Heart right ventricle (tissue), 16 donors: ENCODE results near the gene CHST12. TPM values are rescaled to one million over a fixed set of nuclear protein-coding genes. Genes with fewer than 3 reads are reported as not detected.

ENCODE experiments used
- ATAC-seq, 8 donors: fragments of 200-7000 bp; cut with Tn5 transposase; one replicate each; pipeline ENCODE4 v1.9.1; 2020; ENCODE audit warnings: mild to moderate bottlenecking in 8 of 8, moderate library complexity in 8 of 8, moderate number of reproducible peaks in 1 of 8
- DNase-seq, 2 donors: peaks; one replicate each; pipeline ENCODE4 v3.0.0-alpha.2; 2020
- H3K27ac ChIP-seq, 10 donors: fragments of 200-600 bp; sonication (generic) in 2 of 10; one replicate each; pipeline versions ENCODE4 v1.5.0 to v1.8.0; 2020 to 2022; ENCODE audit warnings: mild to moderate bottlenecking in 3 of 10
- H3K27me3 ChIP-seq, 7 donors: fragments of 200-600 bp; one replicate each; pipeline ENCODE4 v1.8.0; 2021 to 2022; ENCODE audit warnings: mild to moderate bottlenecking in 2 of 7
- H3K36me3 ChIP-seq, 9 donors: fragments of 200-600 bp; sonication (generic) in 1 of 9; one replicate each; pipeline versions ENCODE4 v1.5.0 to v1.8.0; 2020 to 2022; ENCODE audit warnings: mild to moderate bottlenecking in 2 of 9
- H3K4me1 ChIP-seq, 9 donors: fragments of 200-600 bp; sonication (generic) in 1 of 9; one replicate each; pipeline versions ENCODE4 v1.5.0 to v1.8.0; 2020 to 2022; ENCODE audit warnings: mild to moderate bottlenecking in 4 of 9
- H3K4me3 ChIP-seq, 10 donors: fragments of 200-600 bp; sonication (generic) in 2 of 10; one replicate each; pipeline versions ENCODE4 v1.5.0 to v1.8.0; 2020 to 2022; ENCODE audit warnings: mild to moderate bottlenecking in 7 of 10, moderate library complexity in 2 of 10
- H3K9me3 ChIP-seq, 11 donors: fragments of 200-600 bp in 10 of 11; sonication (generic) in 2 of 11; one replicate each; pipeline versions ENCODE4 v1.5.0 to v1.8.0; 2013 to 2022; ENCODE audit warnings: mild to moderate bottlenecking in 2 of 11, control low read depth in 1 of 11, moderate library complexity in 1 of 11
- WGBS, 2 donors: extraction: QIAGEN DNeasy Blood & Tissue Kit; methylation state at CpG; one replicate each; pipeline ENCODE4 v1.1.7; 2013; ENCODE audit warnings: inconsistent platforms in 1 of 2; 5-methylcytosine and 5-hydroxymethylcytosine counted together
- intact Hi-C, 10 donors: fragments of 100-400 bp; cut with DNase I; formaldehyde crosslinking; loops; one replicate each; pipeline versions ENCODE4 v1.11.1 to v1.14.2; 2022
- polyA plus RNA-seq, 2 donors: library from polyadenylated mRNA; stranded (reverse); fragments of 200-250 nt; gene quantifications; one replicate each; pipeline ENCODE4 v1.2.3, GENCODE V29; 2013
- total RNA-seq, 10 donors: library from RNA; stranded (reverse); fragmentation: NEBNext Ultra II Directional in 3 of 10; extraction: Animal tissue kit (Norgen Biotek cat#: 25700) in 3 of 10; gene quantifications; one replicate each; pipeline versions ENCODE4 v1.2.1 to v1.2.4, GENCODE V29; 2021 to 2023
- TF ChIP-seq, protein P1 (sequence below), 9 donors: fragments of 200-600 bp; sonication (generic) in 2 of 9; IDR thresholded peaks; one replicate each; pipeline versions ENCODE4 v1.5.0 to v1.8.0; 2021 to 2022; ENCODE audit warnings: antibody characterized with exemption in 9 of 9, mild to moderate bottlenecking in 5 of 9, moderate library complexity in 1 of 9
- donor health status: Arrhythmogenic right ventricular cardiomyopathy.
- donor health status: ischemic (EF 13 %, LVEDD 7.1; RV severe dilation, severe dysfunction).
- donor health status: healthy with polysubstance abuse.
- donor health status: DM: no; HTN: yes; CAD: no.
- donor health status: DM: no; HTN: no; CAD: no.
- donor health status: ischemic (EF 25% LVEDD 6.9; RV normal size, moderate dysfunction).
- donor health status: ischemic (EF 25% LVEDD 5.7; RV mildly dilated, moderate dysfunction).
- donor health status: healthy.
- donor health status: DM: yes; HTN: yes; CAD: no.
- donor health status: Ischemic cardiomyopathy.
- donor health status: ischemic (EF 35%, LVEDD 5.7; RV mildly dilated, moderate dysfunction).
- donor health status: nonischemic (EF 11% LVEDD 7.7; RV severe dilation, severe dysfunction).
- donor health status: DM: yes; HTN: yes; CAD: no.
- donor health status: PGD.
- donor health status: ischemic (EF 29% LVEDD 5.4; RV normal size, mild dysfunction).
- donor health status: nonischemic (EF 23%, LVEDD 6.1; RV moderate dilation, normal function).

The CHST12 gene
- total and polyA plus RNA-seq, 12 donors: 12.4 to 17.2 (median 14.0) TPM

DNA sequence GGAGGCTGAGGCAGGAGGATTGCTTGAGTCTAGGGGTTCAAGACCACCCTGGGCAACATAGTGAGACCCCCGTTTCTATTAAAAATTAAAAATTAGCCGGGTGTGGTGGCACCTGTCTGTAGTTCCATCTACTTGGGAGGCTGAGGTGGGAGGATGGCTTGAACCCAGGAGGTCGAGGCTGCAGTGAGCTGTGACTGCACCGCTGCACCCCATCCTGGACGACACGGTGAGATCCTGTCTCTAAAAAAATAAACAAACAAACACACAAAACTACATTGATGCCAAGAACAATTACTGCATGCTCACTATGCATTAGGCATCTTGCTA is 761 bp upstream of the CHST12 start:
- Histone ChIP-seq H3K9me3 (no peaks in the 10 kb centered on the region), H3K27me3 (no peaks in the 10 kb centered on the region), H3K36me3 (no peaks in the 10 kb centered on the region), H3K4me3 (peak overlapping the region in 9 of 10 donors; percentile 47 to 98 (median 95)), H3K4me1 (peaks cover 6 to 71% (median 58%) of the 10 kb centered on the region in 9 donors), H3K27ac (peak overlapping the region in 8 of 10 donors; percentile 25 to 74 (median 52))
- 63 to 64% methylated on average over 6 of the region's 6 CpGs for WGBS, 2 donors
- ATAC-seq (no peak), DNase-seq (no peak)
- TF ChIP-seq, protein P1, sequence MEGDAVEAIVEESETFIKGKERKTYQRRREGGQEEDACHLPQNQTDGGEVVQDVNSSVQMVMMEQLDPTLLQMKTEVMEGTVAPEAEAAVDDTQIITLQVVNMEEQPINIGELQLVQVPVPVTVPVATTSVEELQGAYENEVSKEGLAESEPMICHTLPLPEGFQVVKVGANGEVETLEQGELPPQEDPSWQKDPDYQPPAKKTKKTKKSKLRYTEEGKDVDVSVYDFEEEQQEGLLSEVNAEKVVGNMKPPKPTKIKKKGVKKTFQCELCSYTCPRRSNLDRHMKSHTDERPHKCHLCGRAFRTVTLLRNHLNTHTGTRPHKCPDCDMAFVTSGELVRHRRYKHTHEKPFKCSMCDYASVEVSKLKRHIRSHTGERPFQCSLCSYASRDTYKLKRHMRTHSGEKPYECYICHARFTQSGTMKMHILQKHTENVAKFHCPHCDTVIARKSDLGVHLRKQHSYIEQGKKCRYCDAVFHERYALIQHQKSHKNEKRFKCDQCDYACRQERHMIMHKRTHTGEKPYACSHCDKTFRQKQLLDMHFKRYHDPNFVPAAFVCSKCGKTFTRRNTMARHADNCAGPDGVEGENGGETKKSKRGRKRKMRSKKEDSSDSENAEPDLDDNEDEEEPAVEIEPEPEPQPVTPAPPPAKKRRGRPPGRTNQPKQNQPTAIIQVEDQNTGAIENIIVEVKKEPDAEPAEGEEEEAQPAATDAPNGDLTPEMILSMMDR (IDR thresholded peaks at IDR 0.05): no peak
- intact Hi-C loops: loop anchor here in 1 of 10 donors (5.0 kb wide), 1 partner anchor 50 kb away; the partner anchor contains the start of gene EIF3B

DNA sequence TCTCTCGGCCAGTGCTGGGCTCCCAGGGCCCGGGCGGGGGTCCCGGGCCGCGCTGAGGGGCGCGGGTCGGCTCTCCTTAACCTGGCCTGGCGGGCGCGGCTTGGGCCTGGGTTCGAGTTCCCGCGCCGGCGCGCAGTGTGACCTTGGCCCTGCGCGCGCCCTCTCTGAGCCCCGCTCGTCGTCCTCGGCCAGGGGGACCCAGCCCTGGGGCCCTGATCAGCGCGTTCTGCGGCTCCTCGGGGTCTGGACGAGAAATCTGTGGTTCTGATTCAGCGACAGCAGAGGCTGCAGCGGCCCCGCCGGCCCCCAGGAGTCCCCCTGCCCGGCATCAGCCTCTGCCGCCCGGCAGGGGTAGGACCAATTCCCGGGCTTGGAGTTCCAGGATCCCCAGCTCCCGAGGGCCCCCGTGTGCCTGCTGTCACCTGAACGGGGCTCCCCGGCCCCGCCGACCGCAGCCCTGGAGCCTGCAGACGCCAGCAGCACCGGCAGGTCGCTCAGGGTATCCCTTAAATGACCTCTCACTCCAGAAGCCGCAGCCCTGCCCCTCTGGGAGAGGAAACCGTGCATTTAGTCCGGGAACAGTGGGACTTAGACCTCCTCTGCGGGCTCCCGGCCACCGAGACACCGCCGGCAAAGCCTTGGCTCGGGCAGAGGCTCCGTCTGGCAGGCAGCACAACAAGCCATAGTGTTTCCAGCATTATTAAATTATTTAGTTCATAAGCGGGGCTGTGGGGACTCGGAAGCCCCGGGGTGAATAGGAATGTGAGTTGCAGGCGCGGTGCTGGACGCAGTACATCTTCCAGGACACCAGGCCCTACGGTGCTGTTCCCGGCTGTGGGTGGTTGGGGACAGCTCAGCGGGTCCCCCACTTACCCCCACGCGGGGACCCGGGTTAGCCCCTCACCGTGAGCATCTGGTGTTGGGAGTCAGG is 572 bp downstream of the CHST12 start:
- TF ChIP-seq, protein P1 (IDR thresholded peaks at IDR 0.05): peak in 4 of 9 donors; percentile 14 to 36 (median 24)
- Histone ChIP-seq H3K27me3 (no peaks in the 10 kb centered on the region), H3K36me3 (no peaks in the 10 kb centered on the region), H3K9me3 (no peaks in the 10 kb centered on the region), H3K4me3 (peak overlapping the region; percentile 87 to 100 (median 96)), H3K4me1 (peaks cover 6 to 83% (median 63%) of the 10 kb centered on the region in 9 donors), H3K27ac (peak overlapping the region; percentile 52 to 91 (median 88))
- DNase-seq: peak in 1 of 2 donors; percentile 43
- peak; percentile 14 to 49 (median 20) for ATAC-seq
- intact Hi-C loops: loop anchor here in 1 of 10 donors (5.0 kb wide), 1 partner anchor 52 kb away; the partner anchor contains the start of gene EIF3B
- WGBS, 2 donors: 1 to 2% methylated on average over 66 to 70 of the region's 71 CpGs

DNA sequence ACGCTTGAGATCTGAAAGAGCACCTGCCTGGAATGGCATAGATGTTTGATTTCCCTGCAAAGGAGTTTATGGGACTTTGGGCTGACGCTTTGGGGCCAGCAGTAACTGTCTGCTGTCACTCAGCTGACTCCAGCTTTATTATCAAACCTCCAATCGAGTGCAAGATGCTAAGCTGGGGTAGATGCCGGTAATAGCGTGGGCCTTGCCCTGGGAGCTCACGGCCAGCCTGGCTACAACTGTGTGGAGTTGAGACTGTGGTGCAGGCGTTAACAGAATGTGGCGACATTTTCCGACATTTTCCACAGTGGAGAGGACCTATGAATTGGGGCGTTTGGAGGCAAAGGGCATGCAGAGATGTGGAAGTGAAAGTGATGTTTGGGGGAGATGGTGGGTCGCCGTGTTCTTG is 1.3 kb downstream of the CHST12 start:
- WGBS, 2 donors: 62 to 63% methylated on average over 12 of the region's 12 CpGs
- intact Hi-C loops: loop anchor here in 1 of 10 donors (5.0 kb wide), 1 partner anchor 52 kb away; the partner anchor contains the start of gene EIF3B
- peaks cover 6 to 83% (median 56%) of the 10 kb centered on the region in 9 donors for H3K4me1 ChIP-seq
- H3K9me3 ChIP-seq: no peaks in the 10 kb centered on the region
- TF ChIP-seq, protein P1 (IDR thresholded peaks at IDR 0.05): no peak
- DNase-seq (no peak), ATAC-seq (no peak)
- no peaks in the 10 kb centered on the region for H3K27me3 ChIP-seq
- peak overlapping the region in 9 of 10 donors; percentile 92 to 100 (median 98) for H3K4me3 ChIP-seq
- no peaks in the 10 kb centered on the region for H3K36me3 ChIP-seq
- H3K27ac ChIP-seq: peak overlapping the region in 6 of 10 donors; percentile 79 to 91 (median 89)

DNA sequence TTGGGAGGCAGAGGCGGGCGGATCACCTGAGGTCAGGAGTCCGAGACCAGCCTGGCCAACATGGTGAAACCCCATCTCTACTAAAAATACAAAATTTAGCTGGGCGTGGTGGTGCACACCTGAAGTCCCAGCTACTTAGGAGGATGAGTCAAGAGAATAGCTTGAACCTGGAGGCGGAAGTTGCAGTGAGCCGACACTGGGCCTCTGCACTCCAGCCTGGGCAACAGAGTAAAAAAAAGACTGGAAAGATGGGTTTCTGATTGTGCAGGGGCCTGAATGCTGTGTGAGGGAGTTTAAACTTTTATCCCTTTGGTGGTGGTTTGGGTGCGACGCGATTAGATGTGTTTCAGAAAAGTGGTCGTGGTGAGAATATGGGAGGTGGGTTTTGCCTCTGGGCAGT is 1.8 kb downstream of the CHST12 start:
- peak overlapping the region in 6 of 10 donors; percentile 92 to 98 (median 98) for H3K4me3 ChIP-seq
- no peaks in the 10 kb centered on the region for H3K36me3 ChIP-seq
- no peaks in the 10 kb centered on the region for H3K27me3 ChIP-seq
- H3K9me3 ChIP-seq: no peaks in the 10 kb centered on the region
- H3K4me1 ChIP-seq: peaks cover 2 to 83% (median 56%) of the 10 kb centered on the region in 9 donors
- H3K27ac ChIP-seq: peak overlapping the region in 2 of 10 donors; percentile 87 to 89
- 93 to 98% methylated on average over 10 of the region's 10 CpGs for WGBS, 2 donors
- ATAC-seq (no peak), DNase-seq (no peak)
- TF ChIP-seq, protein P1 (IDR thresholded peaks at IDR 0.05): no peak
- intact Hi-C loops: no loop called here
